ENCODE data around the gene UBAC1. TPM values are rescaled to one million over a fixed set of nuclear protein-coding genes. Genes with fewer than 3 reads are reported as not detected.

UBAC1 gene
- total and polyA plus RNA-seq, 5 donors from 2014 or later: 17.8 to 27.7 (median 23.8) TPM

DNA sequence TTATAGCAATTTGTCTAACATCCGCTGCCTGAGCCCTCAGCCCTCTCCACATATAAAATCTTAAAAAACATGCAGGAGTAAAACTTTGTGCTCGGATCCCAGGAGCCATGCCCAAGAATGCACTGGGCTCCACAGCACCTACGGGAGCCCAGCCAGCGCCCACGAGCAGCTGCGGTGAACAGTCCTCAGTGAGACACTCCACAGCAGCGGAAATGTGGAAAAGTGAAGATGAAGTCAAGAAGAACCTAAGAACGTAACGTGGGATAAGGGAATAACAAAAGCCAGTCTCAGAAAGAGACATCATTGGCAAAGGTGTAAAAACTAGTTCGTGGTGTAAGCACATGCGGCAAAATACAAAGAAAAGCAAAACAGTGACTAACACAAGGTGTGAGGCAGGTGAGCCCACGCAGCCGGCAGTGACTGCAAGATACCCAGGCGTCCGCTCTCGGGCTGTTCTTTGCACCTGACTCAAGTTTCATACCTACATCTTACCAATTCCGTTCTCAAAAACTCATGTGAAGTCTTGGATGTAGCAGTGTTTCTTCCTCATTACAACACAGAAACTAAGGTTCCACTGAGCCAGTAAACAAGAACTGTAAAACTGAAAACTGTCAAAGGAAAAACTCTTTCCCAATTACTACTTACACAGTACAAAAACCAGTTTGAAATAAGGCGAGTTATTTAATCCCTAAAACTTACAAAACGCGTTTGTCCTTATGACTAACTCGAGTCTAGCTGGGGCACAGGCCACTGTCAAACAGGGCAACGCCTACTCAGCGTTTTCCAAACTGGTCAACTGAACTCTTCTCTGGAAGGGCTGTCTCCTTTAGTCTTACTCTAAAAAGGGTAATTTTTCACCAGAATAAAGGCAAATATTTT is 55.6 kb downstream of the UBAC1 start:
- Mint-ChIP-seq H3K36me3 (peaks cover 19% of the 10 kb centered on the region), H3K4me3 (peak overlapping the region; percentile 89 to 98 (median 92)), H3K4me1 (peaks cover 21 to 76% (median 53%) of the 10 kb centered on the region in 4 donors), H3K9me3 (no peaks in the 10 kb centered on the region), H3K27ac (peak overlapping the region; percentile 34 to 85 (median 79)), H3K27me3 (no peaks in the 10 kb centered on the region)
- no peaks in the 10 kb centered on the region for H3K36me3 ChIP-seq (ENCODE audit: control insufficient read depth, insufficient read depth, low read length)
- peak overlapping the region; percentile 64 for H3K27ac ChIP-seq (ENCODE audit: insufficient read depth, low read length, poor library complexity, severe bottlenecking)
- peaks cover 36% of the 10 kb centered on the region for H3K4me1 ChIP-seq (ENCODE audit: control insufficient read depth, insufficient read depth, low read length, poor library complexity, severe bottlenecking)
- H3K9me3 ChIP-seq (ENCODE audit: control insufficient read depth in 2 of 2, low read length in 2 of 2): no peaks in the 10 kb centered on the region
- ATAC-seq (ENCODE audit: low read depth in 2 of 2) (peak; percentile 21 to 45), DNase-seq (peak in 2 of 3 donors; percentile 28 to 69)
- H3K27me3 ChIP-seq (ENCODE audit: control insufficient read depth, insufficient read depth, low read length): no peaks in the 10 kb centered on the region
- peak overlapping the region; percentile 91 for H3K4me3 ChIP-seq (ENCODE audit: low read depth, low read length)

GRCh38 chr9:135903786-135904520 is 57.2 kb downstream of the UBAC1 start:
- Mint-ChIP-seq H3K27ac (no peak overlapping the region), H3K4me1 (peaks cover 17 to 73% (median 48%) of the 10 kb centered on the region in 4 donors), H3K27me3 (no peaks in the 10 kb centered on the region), H3K36me3 (peaks cover 16% of the 10 kb centered on the region), H3K4me3 (peak overlapping the region; percentile 19 to 58 (median 46)), H3K9me3 (peaks cover 0 to 3% (median 0%) of the 10 kb centered on the region in 7 donors)
- ATAC-seq (ENCODE audit: low read depth in 2 of 2) (no peak), DNase-seq (no peak)
- no peaks in the 10 kb centered on the region for H3K27me3 ChIP-seq (ENCODE audit: control insufficient read depth, insufficient read depth, low read length)
- H3K4me3 ChIP-seq (ENCODE audit: low read depth, low read length): no peak overlapping the region
- H3K27ac ChIP-seq (ENCODE audit: insufficient read depth, low read length, poor library complexity, severe bottlenecking): no peak overlapping the region
- H3K36me3 ChIP-seq (ENCODE audit: control insufficient read depth, insufficient read depth, low read length): no peaks in the 10 kb centered on the region
- peaks cover 34% of the 10 kb centered on the region for H3K4me1 ChIP-seq (ENCODE audit: control insufficient read depth, insufficient read depth, low read length, poor library complexity, severe bottlenecking)
- no peaks in the 10 kb centered on the region for H3K9me3 ChIP-seq (ENCODE audit: control insufficient read depth in 2 of 2, low read length in 2 of 2)

- Histone ChIP-seq H3K27me3 (ENCODE audit: control insufficient read depth, insufficient read depth, low read length) (no peaks in the 10 kb centered on the region), H3K9me3 (ENCODE audit: control insufficient read depth in 2 of 2, low read length in 2 of 2) (no peaks in the 10 kb centered on the region), H3K4me1 (ENCODE audit: control insufficient read depth, insufficient read depth, low read length, poor library complexity, severe bottlenecking) (peaks cover 31% of the 10 kb centered on the region), H3K27ac (ENCODE audit: insufficient read depth, low read length, poor library complexity, severe bottlenecking) (no peak overlapping the region), H3K4me3 (ENCODE audit: low read depth, low read length) (no peak overlapping the region), H3K36me3 (ENCODE audit: control insufficient read depth, insufficient read depth, low read length) (no peaks in the 10 kb centered on the region)
- Mint-ChIP-seq H3K27me3 (no peaks in the 10 kb centered on the region), H3K36me3 (peaks cover 19% of the 10 kb centered on the region), H3K27ac (peak overlapping the region in 1 of 3 donors; percentile 38), H3K4me1 (peaks cover 11 to 72% (median 46%) of the 10 kb centered on the region in 4 donors), H3K4me3 (peak overlapping the region in 2 of 4 donors; percentile 53 to 58), H3K9me3 (peaks cover 0 to 7% (median 0%) of the 10 kb centered on the region in 7 donors)
- DNase-seq (no peak), ATAC-seq (ENCODE audit: low read depth in 2 of 2) (no peak)
Measured at GRCh38 chr9:135903358-135903656, 57.9 kb downstream of the UBAC1 start.

GRCh38 chr9:135902655-135903357 is 58.4 kb downstream of the UBAC1 start:
- H3K36me3 Mint-ChIP-seq: peaks cover 19% of the 10 kb centered on the region
- DNase-seq (no peak), ATAC-seq (ENCODE audit: low read depth in 2 of 2) (no peak)
- no peaks in the 10 kb centered on the region for H3K36me3 ChIP-seq (ENCODE audit: control insufficient read depth, insufficient read depth, low read length)
- peaks cover 0 to 7% (median 0%) of the 10 kb centered on the region in 7 donors for H3K9me3 Mint-ChIP-seq
- H3K27ac ChIP-seq (ENCODE audit: insufficient read depth, low read length, poor library complexity, severe bottlenecking): no peak overlapping the region
- H3K27me3 Mint-ChIP-seq: no peaks in the 10 kb centered on the region
- no peak overlapping the region for H3K4me3 ChIP-seq (ENCODE audit: low read depth, low read length)
- peaks cover 27% of the 10 kb centered on the region for H3K4me1 ChIP-seq (ENCODE audit: control insufficient read depth, insufficient read depth, low read length, poor library complexity, severe bottlenecking)
- H3K4me3 Mint-ChIP-seq: peak overlapping the region in 2 of 4 donors; percentile 53 to 58
- H3K4me1 Mint-ChIP-seq: peaks cover 14 to 73% (median 50%) of the 10 kb centered on the region in 4 donors
- no peaks in the 10 kb centered on the region for H3K27me3 ChIP-seq (ENCODE audit: control insufficient read depth, insufficient read depth, low read length)
- peak overlapping the region in 2 of 3 donors; percentile 38 to 65 for H3K27ac Mint-ChIP-seq
- H3K9me3 ChIP-seq (ENCODE audit: control insufficient read depth in 2 of 2, low read length in 2 of 2): no peaks in the 10 kb centered on the region

- Mint-ChIP-seq H3K27ac (peak overlapping the region in 1 of 3 donors; percentile 65), H3K4me1 (peaks cover 19 to 80% (median 58%) of the 10 kb centered on the region in 4 donors), H3K9me3 (peaks cover 0 to 7% (median 0%) of the 10 kb centered on the region in 7 donors), H3K27me3 (no peaks in the 10 kb centered on the region), H3K36me3 (peaks cover 19% of the 10 kb centered on the region), H3K4me3 (peak overlapping the region in 2 of 4 donors; percentile 30 to 43)
- no peak for ATAC-seq (ENCODE audit: low read depth in 2 of 2)
- Histone ChIP-seq H3K4me1 (ENCODE audit: control insufficient read depth, insufficient read depth, low read length, poor library complexity, severe bottlenecking) (peaks cover 26% of the 10 kb centered on the region), H3K4me3 (ENCODE audit: low read depth, low read length) (no peak overlapping the region), H3K27ac (ENCODE audit: insufficient read depth, low read length, poor library complexity, severe bottlenecking) (no peak overlapping the region), H3K36me3 (ENCODE audit: control insufficient read depth, insufficient read depth, low read length) (no peaks in the 10 kb centered on the region), H3K9me3 (ENCODE audit: control insufficient read depth in 2 of 2, low read length in 2 of 2) (no peaks in the 10 kb centered on the region), H3K27me3 (ENCODE audit: control insufficient read depth, insufficient read depth, low read length) (no peaks in the 10 kb centered on the region)
- DNase-seq: no peak
Measured at GRCh38 chr9:135901826-135902225, 59.3 kb downstream of the UBAC1 start.

GRCh38 chr9:135901031-135901758 is 60.0 kb downstream of the UBAC1 start:
- no peaks in the 10 kb centered on the region for H3K27me3 ChIP-seq (ENCODE audit: control insufficient read depth, insufficient read depth, low read length)
- Mint-ChIP-seq H3K9me3 (peaks cover 0 to 7% (median 0%) of the 10 kb centered on the region in 7 donors), H3K4me1 (peaks cover 22 to 84% (median 64%) of the 10 kb centered on the region in 4 donors), H3K36me3 (peaks cover 19% of the 10 kb centered on the region), H3K4me3 (peak overlapping the region in 1 of 4 donors; percentile 30), H3K27me3 (no peaks in the 10 kb centered on the region), H3K27ac (no peak overlapping the region)
- no peak overlapping the region for H3K27ac ChIP-seq (ENCODE audit: insufficient read depth, low read length, poor library complexity, severe bottlenecking)
- DNase-seq: no peak
- no peak overlapping the region for H3K4me3 ChIP-seq (ENCODE audit: low read depth, low read length)
- ATAC-seq (ENCODE audit: low read depth in 2 of 2): no peak
- no peaks in the 10 kb centered on the region for H3K9me3 ChIP-seq (ENCODE audit: control insufficient read depth in 2 of 2, low read length in 2 of 2)
- H3K4me1 ChIP-seq (ENCODE audit: control insufficient read depth, insufficient read depth, low read length, poor library complexity, severe bottlenecking): peaks cover 26% of the 10 kb centered on the region
- H3K36me3 ChIP-seq (ENCODE audit: control insufficient read depth, insufficient read depth, low read length): no peaks in the 10 kb centered on the region

Measured in CD4-positive, CD25-positive, alpha-beta regulatory T cell (primary cell).